COR-L47 (cell line): ENCODE measurements around the gene POLR3C.

Experiments used
- DNase-seq: peaks from one replicate; lab custom pipeline; 2025; lab: John Stamatoyannopoulos, UW

Gene POLR3C

DNA sequence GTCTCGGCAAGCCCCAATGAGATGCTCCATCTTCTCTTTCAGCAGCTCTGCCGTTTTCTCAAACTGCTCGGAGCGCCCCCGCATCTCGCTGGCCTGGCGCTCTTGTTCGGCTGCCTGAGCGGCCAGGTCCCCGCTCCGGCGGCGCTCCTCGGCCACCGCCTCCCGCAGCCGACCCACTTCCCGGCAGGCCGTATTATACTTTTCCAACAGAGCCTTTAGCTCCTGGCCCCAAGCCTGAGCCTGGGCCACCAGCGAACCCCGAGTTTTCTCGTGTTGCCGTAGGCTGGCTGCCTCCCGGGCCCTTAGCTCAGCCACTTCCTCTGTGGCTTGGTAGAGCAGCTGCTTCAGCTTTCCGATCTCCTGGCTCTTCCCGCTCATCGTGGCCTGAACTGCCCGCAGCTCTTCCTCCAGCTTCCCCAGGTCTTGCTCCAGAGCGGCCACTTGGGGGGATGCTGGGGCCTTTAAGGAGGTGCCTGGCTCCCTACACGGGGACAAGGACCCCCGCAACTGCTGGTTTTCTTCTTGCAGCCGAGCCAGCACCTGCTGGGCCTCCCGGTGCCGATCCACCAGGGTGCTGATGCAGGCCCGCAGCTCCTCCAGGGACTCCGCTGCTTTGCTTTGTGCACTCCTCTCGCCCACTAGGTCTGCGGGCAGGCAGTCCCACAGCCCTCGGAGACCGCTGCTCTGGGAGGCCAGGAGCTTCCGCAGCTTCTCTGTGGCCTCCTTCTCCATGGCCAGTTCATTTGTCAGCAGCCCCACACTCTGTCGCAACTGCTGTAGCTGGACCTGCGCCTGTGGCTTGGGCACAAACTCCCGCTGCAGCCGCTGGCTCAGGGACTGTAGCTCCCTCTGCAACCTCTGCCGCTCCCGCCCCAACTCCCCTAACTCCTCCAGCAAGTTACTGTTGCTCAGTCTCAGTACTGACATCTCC lies 48.3 kb downstream of the POLR3C start:
- DNase-seq = no peak

DNA sequence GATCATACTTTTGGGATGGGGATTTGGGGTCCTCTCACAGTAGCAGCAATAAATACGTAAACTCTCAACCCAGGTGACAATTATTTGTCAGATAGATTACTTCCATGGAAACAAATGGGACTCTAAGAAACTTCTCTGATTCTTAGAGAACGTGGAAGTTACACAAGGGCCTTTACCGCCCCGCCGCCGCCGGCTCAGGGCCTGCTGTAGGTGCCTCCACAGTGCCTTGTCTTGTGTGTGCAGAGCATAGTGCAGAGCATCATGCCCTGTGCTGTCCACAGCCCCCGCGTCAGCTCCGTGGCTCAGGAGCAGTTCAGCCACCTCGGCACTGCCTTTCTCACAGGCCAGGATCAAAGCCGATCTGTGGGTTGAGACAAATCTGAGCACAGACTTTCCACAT lies 50.6 kb downstream of the POLR3C start:
- no peak for DNase-seq

- DNase-seq = no peak
Measured at GRCh38 chr1:145877923-145878486, 54.0 kb downstream of the POLR3C start.

DNA sequence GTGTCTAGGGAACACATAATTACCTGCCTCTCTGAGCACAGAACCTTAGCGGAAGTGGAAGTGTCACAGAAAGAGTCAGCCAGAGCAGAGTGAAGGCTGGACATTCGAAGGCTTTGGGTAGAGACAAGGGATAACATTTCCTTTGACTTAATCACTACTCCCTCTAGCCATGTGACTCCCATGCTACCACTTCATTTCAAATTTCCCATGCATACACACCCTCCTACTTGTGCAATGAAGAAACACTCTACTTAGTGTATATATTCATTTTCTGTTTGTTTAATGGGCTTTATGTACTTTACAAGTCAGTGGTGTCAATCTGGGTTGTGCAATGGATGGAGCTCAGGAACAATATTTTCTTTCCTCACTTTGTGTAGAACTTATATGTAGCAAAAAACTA lies 54.7 kb downstream of the POLR3C start:
- no peak for DNase-seq

DNA sequence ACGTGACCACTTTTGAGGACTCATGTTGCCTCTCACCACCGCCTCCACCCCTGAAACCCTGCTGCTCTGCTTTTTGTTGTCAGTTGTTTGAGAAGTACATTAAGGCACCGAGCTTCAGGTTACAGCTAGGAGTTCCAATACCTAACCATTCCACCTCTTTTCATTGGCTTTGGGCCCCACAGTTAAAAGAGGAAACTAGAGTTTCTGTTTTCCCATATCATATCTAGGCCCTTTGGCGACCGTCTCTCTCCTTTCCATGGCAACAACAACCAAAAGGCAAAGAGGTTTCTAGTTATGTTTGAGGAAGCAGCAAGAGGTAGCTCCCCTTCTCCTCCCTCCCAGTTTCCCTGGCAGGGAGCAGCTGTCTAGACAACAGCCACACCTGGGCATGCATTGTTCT lies 55.8 kb downstream of the POLR3C start:
- peak; percentile 95 for DNase-seq

DNA sequence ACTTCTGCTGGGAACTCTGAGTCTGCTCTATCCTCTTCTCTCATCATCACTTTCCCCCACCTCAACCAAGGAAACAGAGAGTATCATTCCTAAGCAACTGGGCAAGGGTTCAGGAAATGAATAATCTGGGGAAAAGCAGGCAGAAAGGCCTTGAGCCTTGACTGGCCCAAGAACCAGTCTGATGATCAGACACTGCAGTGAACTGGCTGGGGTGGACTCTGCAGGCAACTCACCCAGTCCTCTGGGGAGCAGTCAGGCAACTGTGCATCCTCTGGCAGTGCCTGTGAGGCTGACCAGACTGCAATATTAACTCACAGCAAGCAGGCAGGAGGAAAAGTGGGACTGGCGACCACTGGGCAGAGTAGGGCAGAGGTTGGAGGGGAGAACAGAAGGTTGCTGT lies 60.7 kb downstream of the POLR3C start:
- DNase-seq = no peak

GRCh38 chr1:145885738-145886287 lies 61.8 kb downstream of the POLR3C start, which contains the start of gene ANKRD35:
ANKRD35 (minus strand) TSS chr1:145885866; CDS start chr1:145885758, 108 bp downstream.
- DNase-seq = peak; percentile 77

DNA sequence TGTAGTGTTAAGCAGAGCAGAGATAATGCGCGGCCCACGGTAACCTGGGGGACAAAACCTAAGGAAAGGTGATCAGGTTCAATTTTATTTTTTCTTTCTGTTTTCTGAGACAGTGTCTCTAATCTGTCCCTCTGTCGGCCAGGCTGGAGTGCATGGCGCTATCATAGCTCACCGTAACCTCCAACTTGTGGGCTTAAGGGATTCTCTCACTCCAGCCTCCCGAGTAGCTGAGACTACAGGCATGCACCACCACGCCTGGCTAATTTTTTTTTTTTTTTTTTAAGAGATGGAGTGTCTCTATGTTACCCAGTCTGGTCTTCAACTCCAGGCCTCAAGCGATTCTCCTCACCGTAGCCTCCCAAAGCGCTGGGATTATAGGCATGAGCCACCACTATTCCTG lies 62.4 kb downstream of the POLR3C start:
- DNase-seq = no peak

DNA sequence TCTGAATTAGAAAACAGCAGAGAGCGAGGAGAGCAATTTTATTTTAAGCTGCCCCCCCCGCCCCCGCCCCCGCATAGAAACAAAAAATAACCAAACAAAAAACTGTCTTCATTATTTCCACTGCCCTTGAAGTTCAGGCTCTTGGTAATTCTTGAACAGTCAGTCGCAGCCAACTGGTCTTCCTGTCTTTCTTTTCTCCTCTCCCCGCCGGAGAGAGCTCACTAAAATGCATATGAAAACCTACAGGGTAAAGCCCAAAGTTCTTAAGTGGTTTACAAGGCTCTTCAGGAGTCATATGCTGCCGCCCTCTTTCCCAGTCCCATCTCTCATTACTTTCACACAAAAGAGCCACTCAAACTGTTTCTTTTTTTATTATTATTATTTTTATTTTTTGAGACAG lies 62.8 kb downstream of the POLR3C start:
- no peak for DNase-seq

DNA sequence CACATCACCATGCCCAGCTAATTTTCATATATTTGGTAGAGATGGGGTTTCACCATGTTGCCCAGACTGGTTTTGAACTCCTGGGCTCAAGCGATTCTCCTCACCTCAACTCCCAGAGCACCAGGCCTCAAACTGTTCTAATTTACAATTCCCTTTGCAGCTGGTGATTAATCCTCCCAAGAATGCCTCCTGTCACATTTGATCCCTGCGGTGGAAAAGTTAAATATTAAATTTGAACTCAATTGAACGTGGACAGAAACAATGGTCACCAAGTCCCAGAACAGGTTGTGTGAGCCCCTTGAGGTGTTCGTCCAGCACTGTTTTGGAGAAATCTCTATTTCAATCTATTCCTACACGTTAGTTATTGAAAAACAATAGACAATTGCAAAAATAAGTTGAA lies 63.6 kb downstream of the POLR3C start:
- no peak for DNase-seq

DNA sequence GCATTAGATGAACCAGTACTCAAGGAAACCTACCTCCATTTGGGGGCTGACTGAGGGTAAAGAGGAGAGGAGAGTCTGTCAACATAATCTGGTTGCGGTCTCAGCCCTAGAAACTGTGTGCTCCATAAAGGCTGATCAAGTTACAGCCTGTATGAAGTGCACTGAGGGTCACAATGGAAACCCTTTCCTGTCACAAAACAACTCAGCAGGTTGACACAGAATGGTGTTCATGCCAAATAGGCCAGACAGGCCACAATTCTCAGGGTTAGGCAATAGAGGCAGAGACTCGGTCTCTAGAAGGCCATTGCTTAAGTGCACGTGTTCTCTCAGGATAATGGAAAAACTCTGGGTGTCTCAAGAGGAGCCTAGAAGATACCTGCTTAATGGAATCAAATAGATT lies 65.7 kb downstream of the POLR3C start:
- no peak for DNase-seq

- DNase-seq = peak; percentile 29
Measured at GRCh38 chr1:145891143-145891542, 67.1 kb downstream of the POLR3C start.

DNA sequence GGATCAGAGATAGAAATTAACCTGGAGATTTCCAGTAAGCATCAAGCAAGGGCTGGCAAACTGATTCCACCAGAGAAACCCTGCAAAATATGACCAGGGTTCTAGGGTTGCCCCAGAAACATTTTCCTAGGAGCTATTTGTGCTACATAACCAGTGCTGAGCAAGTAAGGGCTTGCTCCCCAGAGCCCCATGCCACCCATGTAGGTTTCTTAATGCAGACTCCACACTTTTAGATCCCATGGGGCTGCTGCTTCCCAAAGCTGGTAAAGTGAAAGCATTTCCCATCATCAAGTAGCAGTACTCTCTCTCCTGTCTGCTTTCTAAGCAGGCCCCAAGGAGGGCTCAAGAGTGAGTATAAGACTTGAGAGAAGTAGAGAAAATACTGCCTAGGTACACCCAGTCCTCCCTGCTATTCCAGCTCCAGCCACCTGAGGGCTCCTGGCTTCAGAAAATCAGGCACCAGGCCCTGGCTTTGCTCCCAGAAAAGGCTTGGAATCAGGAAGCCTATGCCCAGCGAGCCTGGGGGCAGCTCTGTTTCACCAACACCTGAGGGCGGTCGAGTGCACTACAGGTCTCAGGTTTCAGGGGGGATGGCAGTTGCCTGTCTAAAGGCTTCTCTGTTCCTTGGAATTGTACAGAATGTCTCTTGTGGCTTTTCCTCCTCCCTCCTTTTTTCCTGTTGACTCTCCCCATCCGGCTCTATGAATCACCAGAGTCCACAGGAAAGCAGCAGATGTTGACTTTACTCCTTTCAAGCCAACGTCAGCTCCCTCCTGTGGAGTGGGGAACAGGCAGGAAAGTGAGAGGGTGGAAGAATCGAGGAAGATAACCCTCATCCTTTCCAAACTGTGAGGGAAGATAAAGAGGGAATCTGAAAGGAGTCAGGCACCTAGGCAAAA lies 67.8 kb downstream of the POLR3C start:
- peak; percentile 98 for DNase-seq

DNA sequence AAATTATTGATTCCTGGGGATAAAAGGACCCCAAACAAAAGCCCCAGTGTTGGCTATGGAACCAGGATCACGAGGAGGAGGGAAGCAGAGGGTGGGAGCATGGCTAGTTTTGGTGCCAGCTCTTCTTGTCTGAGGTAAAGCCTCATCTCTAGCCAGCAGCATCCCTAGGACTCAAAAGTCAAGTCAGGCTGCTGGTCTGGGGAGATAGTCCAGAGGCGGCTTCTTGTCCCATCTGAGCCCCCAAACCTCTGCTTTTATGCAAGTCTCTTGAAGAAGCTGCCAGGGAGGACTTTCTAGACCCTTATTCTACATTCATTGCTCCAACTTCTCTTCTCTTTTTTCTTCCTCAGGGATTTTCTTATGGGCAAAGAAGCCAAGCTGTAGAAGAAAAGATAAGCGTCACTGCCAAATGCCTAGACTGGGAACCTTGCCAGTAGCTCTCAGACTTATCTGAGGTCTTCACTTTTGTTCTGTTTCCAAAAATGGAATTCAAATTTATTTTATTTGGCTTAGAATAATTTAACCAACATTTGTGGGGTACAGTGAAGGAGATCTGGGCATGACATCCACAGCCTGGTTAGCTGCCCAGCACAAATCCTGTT lies 68.6 kb downstream of the POLR3C start:
- DNase-seq = peak; percentile 20

GRCh38 chr1:145893306-145894055 lies 69.5 kb downstream of the POLR3C start:
- DNase-seq = no peak
